Endothelial cell of umbilical vein (primary cell): ENCODE measurements around the gene GAL3ST1. TPM values are rescaled to one million over a fixed set of nuclear protein-coding genes. Genes with fewer than 3 reads are reported as not detected.

Experiments
- BruUV-seq: library from RNA; stranded (reverse); fragments of 400-500 nt; replicated peaks from 2 replicates; lab custom pipeline; 2021; lab: Mats Ljungman, UMichigan
- CTCF ChIA-PET: fragments of 300-600, 350-600 bp; sonication (Branson Sonifier 250); formaldehyde crosslinking; loops from one replicate; lab custom pipeline; 2021; ENCODE audit warnings: antibody characterized with exemption, inconsistent platforms; lab: Charles Lee
- POLR2A ChIA-PET: fragments of 300-600, 350-600 bp; sonication (Branson Sonifier 250); formaldehyde crosslinking; loops from one replicate; lab custom pipeline; 2021; ENCODE audit warnings: antibody characterized with exemption, inconsistent platforms; lab: Charles Lee
- DNase-seq: peaks from one replicate; pipeline ENCODE4 v3.0.0-alpha.2; 2011; ENCODE audit warnings: low read depth, low spot score
- FAIRE-seq: peaks from 2 replicates; lab custom pipeline; 2011; peaks lifted over from hg19 to GRCh38; lab: Jason Lieb, UNC
- H2AFZ ChIP-seq: 2 replicates; pipeline ENCODE4 v1.6.0; 2012; ENCODE audit warnings: low read depth, low read length, control low read depth, inconsistent platforms
- H3K27ac ChIP-seq: 2 replicates; pipeline ENCODE4 v1.5.1; 2011; ENCODE audit warnings: low read depth, mild to moderate bottlenecking, control low read depth, low read length, moderate library complexity; ENCODE audit not compliant: insufficient read depth
- H3K27me3 ChIP-seq, 2 experiments: 2 replicates each; pipeline versions ENCODE4 v1.6.0 to v1.6.1; 2011; ENCODE audit warnings: low read length in 2 of 2, mixed read lengths in 1 of 2; ENCODE audit not compliant: control insufficient read depth in 2 of 2, insufficient read depth in 2 of 2
- H3K36me3 ChIP-seq, 2 experiments: 2 replicates in 1 of 2; 3 replicates in 1 of 2; pipeline ENCODE4 v1.5.1; 2011; ENCODE audit warnings: low read length in 2 of 2, mild to moderate bottlenecking in 1 of 2, moderate library complexity in 1 of 2; ENCODE audit not compliant: control insufficient read depth in 2 of 2, insufficient read depth in 2 of 2; ENCODE audit errors: extremely low read depth in 1 of 2
- H3K4me1 ChIP-seq: 3 replicates; pipeline ENCODE4 v1.5.1; 2011; ENCODE audit warnings: mild to moderate bottlenecking, low read length; ENCODE audit not compliant: control insufficient read depth, insufficient read depth; ENCODE audit errors: extremely low read depth
- H3K4me2 ChIP-seq: 2 replicates; pipeline ENCODE4 v1.6.1; 2011; ENCODE audit warnings: low read length, control low read depth, mixed read lengths; ENCODE audit not compliant: insufficient read depth
- H3K4me3 ChIP-seq, 3 experiments: fragments of 200-600 bp in 1 of 3; sonication (generic), shearing (Covaris generic) in 1 of 3; replicated peaks in 1 of 3; 2 replicates each; pipeline ENCODE4 v1.5.1; 2011 to 2016; ENCODE audit warnings: control low read depth in 3 of 3, low read length in 3 of 3, mild to moderate bottlenecking in 2 of 3, inconsistent platforms in 1 of 3, low read depth in 1 of 3, moderate library complexity in 1 of 3; ENCODE audit not compliant: insufficient read depth in 1 of 3
- H3K79me2 ChIP-seq: 2 replicates; pipeline ENCODE4 v1.6.0; 2012; ENCODE audit warnings: low read length, inconsistent platforms; ENCODE audit not compliant: control insufficient read depth, insufficient read depth
- H3K9ac ChIP-seq: replicated peaks from 2 replicates; pipeline ENCODE3; 2011; ENCODE audit warnings: low read length, control low read depth; ENCODE audit not compliant: insufficient read depth; ENCODE audit errors: extremely low read depth
- H3K9me1 ChIP-seq: replicated peaks from 3 replicates; pipeline ENCODE4 v1.6.0; 2011; ENCODE audit warnings: mild to moderate bottlenecking, low read length; ENCODE audit not compliant: control insufficient read depth, insufficient read depth; ENCODE audit errors: extremely low read depth
- H3K9me3 ChIP-seq: replicated peaks from 2 replicates; pipeline ENCODE4 v1.5.1; 2012; ENCODE audit warnings: low read length, inconsistent platforms; ENCODE audit not compliant: control insufficient read depth, insufficient read depth
- H4K20me1 ChIP-seq: replicated peaks from 2 replicates; pipeline ENCODE3; 2011; ENCODE audit warnings: mild to moderate bottlenecking, low read length; ENCODE audit not compliant: control insufficient read depth, insufficient read depth; ENCODE audit errors: extremely low read depth
- EZH2 ChIP-seq: IDR thresholded peaks from 2 replicates; pipeline ENCODE4 v1.6.1; 2012; ENCODE audit warnings: borderline replicate concordance, low read depth, mild to moderate bottlenecking, moderate library complexity, low read length, inconsistent platforms; ENCODE audit not compliant: severe bottlenecking
- FOS ChIP-seq: IDR thresholded peaks from 2 replicates; pipeline ENCODE4 v1.6.1; 2011; ENCODE audit warnings: mild to moderate bottlenecking, low read length, moderate library complexity, borderline replicate concordance; ENCODE audit not compliant: insufficient read depth
- GATA2 ChIP-seq: IDR thresholded peaks from 2 replicates; pipeline ENCODE4 v1.7.0; 2011; ENCODE audit warnings: low read depth, mild to moderate bottlenecking, moderate library complexity, mixed read lengths, low read length; ENCODE audit not compliant: insufficient read length, insufficient read depth
- JUN ChIP-seq: IDR thresholded peaks from 2 replicates; pipeline ENCODE4 v1.6.1; 2011; ENCODE audit warnings: borderline replicate concordance, low read depth; ENCODE audit not compliant: insufficient read length, insufficient read depth
- MYC ChIP-seq: IDR thresholded peaks from one replicate; pipeline ENCODE4 v1.6.1; 2011; ENCODE audit warnings: mild to moderate bottlenecking, low read depth, low read length
- POLR2A ChIP-seq: IDR thresholded peaks from 2 replicates; pipeline ENCODE4 v1.6.1; 2012; ENCODE audit warnings: low read depth, mild to moderate bottlenecking, control low read depth, low read length
- POLR2AphosphoS5 ChIP-seq: IDR thresholded peaks from 2 replicates; pipeline ENCODE4 v1.6.1; 2012; ENCODE audit warnings: low read depth, mild to moderate bottlenecking, control low read depth, low read length, moderate library complexity; ENCODE audit not compliant: insufficient read depth
- dilution Hi-C: fragments of 300-500 bp; cut with MboI; formaldehyde crosslinking; loops from one replicate; pipeline ENCODE4 v1.15.0; 2019; ENCODE audit warnings: low sequenced_read_pairs; ENCODE audit not compliant: extremely low pct_ligation_motif_present
- intact Hi-C: fragments of 100-400 bp; cut with micrococcal nuclease; formaldehyde crosslinking; loops from one replicate; pipeline ENCODE4 v1.10.0; 2022
- polyA plus RNA-seq, 4 experiments: library from polyadenylated mRNA; depleted of rRNA in 3 of 4; stranded (reverse) in 3 of 4; unstranded in 1 of 4; fragments of >200 nt; gene quantifications; 2 replicates each; pipeline versions ENCODE4 v1.2.1 to v1.2.3, GENCODE V29; 2011 to 2012; ENCODE audit warnings: missing spikeins in 1 of 4
- total RNA-seq: library from RNA; stranded (reverse); gene quantifications from 2 replicates; pipeline ENCODE4 v1.2.3, GENCODE V29; 2021
- TF ChIP-seq, protein P1 (sequence below): IDR thresholded peaks from 2 replicates; pipeline ENCODE4 v1.6.1; 2011; ENCODE audit not compliant: insufficient read depth, insufficient read length
- TF ChIP-seq, protein P2 (sequence below), 2 donors: IDR thresholded peaks; 1 replicate in 1 of 2; 2 replicates in 1 of 2; pipeline ENCODE4 v1.5.1; 2011; ENCODE audit warnings: low read length in 2 of 2, mild to moderate bottlenecking in 2 of 2, moderate library complexity in 2 of 2, control low read depth in 1 of 2, inconsistent platforms in 1 of 2, low read depth in 1 of 2; ENCODE audit not compliant: insufficient read depth in 1 of 2; ENCODE audit errors: extremely low read depth in 1 of 2

The GAL3ST1 gene
- total and polyA plus RNA-seq, 2 donors (not counting 3 experiments of a cell fraction or from before 2014, with no cell fraction given), result not detected

DNA sequence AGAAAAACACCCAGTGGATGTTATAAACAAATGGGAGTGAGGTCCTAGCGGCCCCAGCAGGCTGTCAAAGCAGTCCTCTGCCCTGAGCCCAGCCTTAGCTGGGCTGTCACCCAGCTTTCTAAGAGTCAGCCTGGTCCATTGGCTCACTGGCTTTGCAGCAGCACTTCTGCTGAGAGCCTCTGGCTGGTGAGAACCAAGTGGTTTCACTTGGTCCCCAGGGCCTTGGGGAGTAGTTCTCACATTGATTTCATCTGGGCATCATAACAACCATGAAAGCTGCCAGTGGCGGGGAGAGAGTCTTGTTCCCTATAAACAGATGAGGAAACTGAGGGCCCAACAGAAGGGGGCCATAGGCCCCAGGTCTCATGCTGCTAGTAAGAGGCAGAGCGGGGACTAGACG is 39.3 kb downstream of the GAL3ST1 start:
- POLR2A ChIA-PET, result no interaction called here
- Histone ChIP-seq H3K9me3 (no peaks in the 10 kb centered on the region), H3K79me2 (no peaks in the 10 kb centered on the region), H4K20me1 (no peaks in the 10 kb centered on the region), H3K27ac (no peak overlapping the region), H2AFZ (no peak overlapping the region), H3K9me1 (no peaks in the 10 kb centered on the region), H3K4me3 (no peak overlapping the region), H3K36me3 (no peaks in the 10 kb centered on the region), H3K4me1 (no peaks in the 10 kb centered on the region), H3K4me2 (no peak overlapping the region), H3K27me3 (no peaks in the 10 kb centered on the region), H3K9ac (no peak overlapping the region)
- dilution Hi-C loops (no loop called here), intact Hi-C loops (no loop called here)
- no peak for FAIRE-seq
- CTCF ChIA-PET, result interaction anchor here (1.4 kb wide), 1 partner anchor 10 kb away, joined by 3 read pairs; no protein-coding TSS in a partner anchor
- DNase-seq, result no peak
- no TSS peak for BruUV-seq
- TF ChIP-seq, protein P1, sequence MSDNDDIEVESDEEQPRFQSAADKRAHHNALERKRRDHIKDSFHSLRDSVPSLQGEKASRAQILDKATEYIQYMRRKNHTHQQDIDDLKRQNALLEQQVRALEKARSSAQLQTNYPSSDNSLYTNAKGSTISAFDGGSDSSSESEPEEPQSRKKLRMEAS, result no peak
- TF ChIP-seq EZH2 (no peak), FOS (no peak), GATA2 (no peak), POLR2A (no peak), POLR2AphosphoS5 (no peak), MYC (no peak), JUN (no peak)
- TF ChIP-seq, protein P2, sequence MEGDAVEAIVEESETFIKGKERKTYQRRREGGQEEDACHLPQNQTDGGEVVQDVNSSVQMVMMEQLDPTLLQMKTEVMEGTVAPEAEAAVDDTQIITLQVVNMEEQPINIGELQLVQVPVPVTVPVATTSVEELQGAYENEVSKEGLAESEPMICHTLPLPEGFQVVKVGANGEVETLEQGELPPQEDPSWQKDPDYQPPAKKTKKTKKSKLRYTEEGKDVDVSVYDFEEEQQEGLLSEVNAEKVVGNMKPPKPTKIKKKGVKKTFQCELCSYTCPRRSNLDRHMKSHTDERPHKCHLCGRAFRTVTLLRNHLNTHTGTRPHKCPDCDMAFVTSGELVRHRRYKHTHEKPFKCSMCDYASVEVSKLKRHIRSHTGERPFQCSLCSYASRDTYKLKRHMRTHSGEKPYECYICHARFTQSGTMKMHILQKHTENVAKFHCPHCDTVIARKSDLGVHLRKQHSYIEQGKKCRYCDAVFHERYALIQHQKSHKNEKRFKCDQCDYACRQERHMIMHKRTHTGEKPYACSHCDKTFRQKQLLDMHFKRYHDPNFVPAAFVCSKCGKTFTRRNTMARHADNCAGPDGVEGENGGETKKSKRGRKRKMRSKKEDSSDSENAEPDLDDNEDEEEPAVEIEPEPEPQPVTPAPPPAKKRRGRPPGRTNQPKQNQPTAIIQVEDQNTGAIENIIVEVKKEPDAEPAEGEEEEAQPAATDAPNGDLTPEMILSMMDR (IDR thresholded peaks at IDR 0.05; ENCODE audit: extremely low read depth in 1 of 2, insufficient read depth in 1 of 2, low read depth in 1 of 2, low read length in 2 of 2), result no peak
